GM12891 (cell line): Measurements from ENCODE around the gene TRIM69. TPM values are rescaled to one million over a fixed set of nuclear protein-coding genes. Genes with fewer than 3 reads are reported as not detected.
"Not testable (repeated sequence)": the region's sequence is repeated elsewhere in the genome, so short reads cannot be mapped to it uniquely, and the experiment has no call there.

Experiments
- DNase-seq: peaks from one replicate; pipeline ENCODE4 v3.0.0; 2011; ENCODE audit warnings: low spot score; ENCODE audit not compliant: insufficient read length
- FAIRE-seq: peaks from 2 replicates; lab custom pipeline; 2011; peaks lifted over from hg19 to GRCh38; lab: Jason Lieb, UNC
- PAX5 ChIP-seq: IDR thresholded peaks from 2 replicates; pipeline ENCODE4 v1.6.1; 2011; ENCODE audit warnings: low read length, moderate library complexity, mild to moderate bottlenecking; ENCODE audit not compliant: insufficient read depth, severe bottlenecking
- POLR2A ChIP-seq: IDR thresholded peaks from 2 replicates; pipeline ENCODE4 v1.6.1; 2011; ENCODE audit warnings: low read depth, low read length, control low read depth
- POLR2AphosphoS5 ChIP-seq: IDR thresholded peaks from 2 replicates; pipeline ENCODE4 v1.6.1; 2011; ENCODE audit warnings: low read depth, low read length, control low read depth
- POU2F2 ChIP-seq: IDR thresholded peaks from 2 replicates; pipeline ENCODE4 v1.6.1; 2011; ENCODE audit warnings: low read depth, mild to moderate bottlenecking, control low read depth, low read length, moderate library complexity
- SPI1 ChIP-seq: IDR thresholded peaks from 2 replicates; pipeline ENCODE4 v1.6.1; 2011; ENCODE audit warnings: low read depth, low read length, control low read depth
- TAF1 ChIP-seq: IDR thresholded peaks from 2 replicates; pipeline ENCODE4 v1.6.1; 2011; ENCODE audit warnings: low read depth, low read length, control low read depth
- polyA plus RNA-seq: library from polyadenylated mRNA; unstranded; fragments of >200 nt; gene quantifications from one replicate; pipeline ENCODE4 v1.2.1, GENCODE V29; 2012; ENCODE audit warnings: low read depth, missing spikeins, inconsistent platforms; ENCODE audit not compliant: missing spikeins

The TRIM69 gene, protein sequence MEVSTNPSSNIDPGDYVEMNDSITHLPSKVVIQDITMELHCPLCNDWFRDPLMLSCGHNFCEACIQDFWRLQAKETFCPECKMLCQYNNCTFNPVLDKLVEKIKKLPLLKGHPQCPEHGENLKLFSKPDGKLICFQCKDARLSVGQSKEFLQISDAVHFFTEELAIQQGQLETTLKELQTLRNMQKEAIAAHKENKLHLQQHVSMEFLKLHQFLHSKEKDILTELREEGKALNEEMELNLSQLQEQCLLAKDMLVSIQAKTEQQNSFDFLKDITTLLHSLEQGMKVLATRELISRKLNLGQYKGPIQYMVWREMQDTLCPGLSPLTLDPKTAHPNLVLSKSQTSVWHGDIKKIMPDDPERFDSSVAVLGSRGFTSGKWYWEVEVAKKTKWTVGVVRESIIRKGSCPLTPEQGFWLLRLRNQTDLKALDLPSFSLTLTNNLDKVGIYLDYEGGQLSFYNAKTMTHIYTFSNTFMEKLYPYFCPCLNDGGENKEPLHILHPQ
- polyA plus RNA-seq = 35.5 TPM

DNA sequence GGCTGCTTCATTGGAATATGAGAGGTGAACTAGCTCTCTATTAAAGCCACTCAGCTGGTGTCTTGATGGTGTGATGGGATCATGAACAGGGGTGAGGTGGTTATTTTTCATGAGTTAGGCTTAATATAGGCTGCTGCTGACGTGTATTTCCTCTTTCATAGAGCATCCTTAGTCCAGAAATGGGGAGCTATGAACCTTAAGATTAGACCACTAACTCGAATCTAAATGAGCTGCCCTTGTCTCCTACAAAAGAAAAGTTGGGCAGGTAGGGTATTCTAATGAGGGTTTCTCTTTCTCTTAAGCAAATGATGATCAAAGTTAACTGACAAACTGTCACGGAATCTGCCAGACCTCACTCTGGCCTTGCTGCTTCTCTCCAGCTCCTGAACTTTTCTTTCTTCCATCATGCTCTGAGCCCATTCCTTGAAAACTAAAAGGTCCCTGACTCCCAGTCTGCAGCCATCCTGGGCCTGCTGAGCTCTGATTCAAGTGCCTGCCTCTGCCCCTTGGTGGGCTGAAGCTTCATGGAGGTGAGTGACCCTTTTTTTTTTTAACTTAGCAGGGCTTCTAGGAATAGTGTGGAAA is at the start of gene TRIM69:
TSS of gene TRIM69 (plus strand) at position 348 of the 585 bp plus-strand sequence. CDS start at position 525, 177 bp downstream.
- TF ChIP-seq POLR2AphosphoS5 (no peak), SPI1 (no peak), PAX5 (no peak), POU2F2 (no peak), TAF1 (no peak), POLR2A (no peak)
- FAIRE-seq = peak; percentile 89
- DNase-seq = no peak

DNA sequence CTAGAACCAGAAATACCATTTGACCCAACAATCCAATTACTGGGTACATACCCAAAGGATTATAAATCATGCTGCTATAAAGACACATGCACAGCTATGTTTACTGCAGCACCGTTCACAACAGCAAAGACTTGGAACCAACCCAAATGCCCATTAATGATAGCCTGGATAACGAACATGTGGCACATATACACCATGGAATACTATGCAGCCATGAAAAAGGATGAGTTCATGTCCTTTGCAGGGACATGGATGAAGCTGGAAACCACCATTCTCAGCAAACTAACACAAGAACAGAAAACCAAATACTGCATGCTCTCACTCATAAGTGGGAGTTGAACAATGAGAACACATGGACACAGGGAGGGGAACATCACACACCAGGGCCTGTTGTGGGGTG is 47.0 kb upstream of the TRIM69 start:
- FAIRE-seq, DNase-seq: not testable (repeated sequence)

DNA sequence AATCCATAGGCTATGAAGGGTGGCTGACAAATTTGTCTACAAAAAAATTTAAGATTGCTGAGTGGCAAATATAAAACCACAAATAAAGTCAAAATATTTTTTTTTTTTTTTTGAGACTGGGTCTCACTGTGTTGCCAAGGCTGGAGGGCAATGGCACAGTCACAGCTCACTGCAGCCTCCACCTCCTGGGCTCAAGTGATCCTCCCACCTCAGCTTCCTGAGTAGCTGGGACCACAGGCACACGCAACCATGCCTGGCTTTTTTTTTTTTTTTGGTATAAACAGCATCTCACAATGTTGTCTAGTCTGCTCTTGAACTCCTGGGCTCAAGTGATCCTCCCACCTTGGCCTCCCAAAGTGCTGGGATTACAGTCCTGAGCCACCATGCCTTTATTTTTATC is 46.1 kb upstream of the TRIM69 start:
- not testable (repeated sequence) for DNase-seq, FAIRE-seq

DNA sequence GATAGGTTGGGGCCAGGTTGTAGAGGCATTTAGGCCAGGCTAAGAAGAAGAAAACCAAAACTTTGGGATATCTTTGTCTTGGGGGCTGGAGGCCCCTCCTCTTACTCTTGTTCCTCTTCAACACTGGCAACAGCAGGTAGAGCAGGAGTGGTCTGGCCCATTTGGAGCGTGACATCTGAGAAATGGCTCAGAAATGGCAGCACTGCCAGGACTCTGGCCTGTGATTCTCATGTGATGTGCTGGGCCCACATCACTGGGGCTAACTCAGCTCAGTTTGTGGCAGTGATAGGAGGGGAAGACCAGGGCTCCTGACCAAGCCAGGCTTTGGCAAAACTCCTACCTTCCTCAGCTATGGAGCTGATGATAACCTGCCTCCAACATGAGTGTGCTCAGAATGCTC is 43.7 kb upstream of the TRIM69 start:
- DNase-seq (no peak), FAIRE-seq (no peak)
- TF ChIP-seq POLR2AphosphoS5 (no peak), POLR2A (no peak)

DNA sequence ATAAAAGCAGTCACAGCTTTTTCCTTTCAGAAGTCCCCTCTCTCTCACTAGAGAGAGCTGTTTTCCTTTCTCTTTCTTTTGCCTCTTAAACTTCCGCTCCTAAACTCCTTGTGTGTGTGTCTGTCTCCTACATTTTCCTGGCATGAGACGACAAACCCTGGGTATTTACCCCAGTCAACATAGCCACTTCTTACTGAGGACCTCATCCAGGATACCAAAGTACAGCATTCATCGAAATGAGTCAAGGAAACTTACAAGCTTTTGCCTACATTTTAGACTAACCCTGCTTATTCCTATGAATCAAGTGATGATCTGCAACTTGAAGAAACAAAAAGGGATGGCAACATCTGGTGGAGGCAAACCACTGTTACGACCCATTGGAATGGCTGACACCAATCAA is 41.9 kb upstream of the TRIM69 start:
- TF ChIP-seq TAF1 = no peak
- TF ChIP-seq POU2F2 = no peak
- no peak for TF ChIP-seq SPI1
- no peak for TF ChIP-seq POLR2AphosphoS5
- TF ChIP-seq POLR2A = no peak
- TF ChIP-seq PAX5 = no peak
- FAIRE-seq (no peak), DNase-seq (no peak)

DNA sequence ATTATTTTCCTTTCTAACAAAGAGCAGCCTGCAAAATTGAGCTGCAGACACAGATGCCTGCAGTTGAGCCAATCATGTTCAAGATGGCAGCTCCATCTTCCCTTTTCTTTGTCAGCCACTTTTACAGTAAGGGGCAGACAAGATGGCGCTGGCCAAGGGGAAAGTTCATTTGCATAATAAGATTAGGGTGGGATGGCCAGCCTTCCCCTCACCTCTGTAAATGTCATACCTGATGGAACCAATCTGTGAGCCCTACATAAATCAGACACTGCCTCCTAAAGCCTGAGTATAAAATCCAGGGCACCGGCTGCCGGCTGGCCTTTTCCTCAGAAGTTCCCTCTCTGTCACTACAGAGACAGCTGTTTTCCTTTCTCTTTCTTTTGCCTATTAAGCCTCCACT is 41.0 kb upstream of the TRIM69 start:
- no peak for TF ChIP-seq POU2F2
- no peak for TF ChIP-seq POLR2AphosphoS5
- no peak for TF ChIP-seq TAF1
- no peak for TF ChIP-seq POLR2A
- TF ChIP-seq PAX5 = no peak
- no peak for TF ChIP-seq SPI1
- DNase-seq = no peak
- FAIRE-seq = no peak

DNA sequence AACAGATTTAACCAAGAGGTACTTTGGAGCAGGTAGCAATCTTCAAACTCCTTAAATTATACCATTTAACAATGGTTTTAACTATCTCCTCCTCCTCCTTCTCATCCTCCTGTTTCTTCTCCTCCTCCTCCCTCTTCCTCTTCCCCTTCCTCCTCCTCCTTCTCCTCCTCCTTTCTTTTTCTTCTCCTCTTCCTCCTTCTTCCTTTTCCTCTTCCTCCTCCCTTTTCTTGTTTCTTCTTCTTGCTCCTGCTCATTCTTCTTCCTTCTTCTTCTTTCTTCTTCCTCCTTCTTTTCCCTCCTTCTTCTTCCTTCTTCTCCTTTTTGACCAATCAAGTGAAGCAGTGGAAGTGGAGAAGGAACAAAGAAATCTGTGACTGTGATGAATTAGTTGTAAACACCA is 39.3 kb upstream of the TRIM69 start:
- TF ChIP-seq TAF1 (no peak), PAX5 (no peak), SPI1 (no peak), POLR2A (no peak), POLR2AphosphoS5 (no peak), POU2F2 (no peak)
- no peak for DNase-seq
- FAIRE-seq = no peak

DNA sequence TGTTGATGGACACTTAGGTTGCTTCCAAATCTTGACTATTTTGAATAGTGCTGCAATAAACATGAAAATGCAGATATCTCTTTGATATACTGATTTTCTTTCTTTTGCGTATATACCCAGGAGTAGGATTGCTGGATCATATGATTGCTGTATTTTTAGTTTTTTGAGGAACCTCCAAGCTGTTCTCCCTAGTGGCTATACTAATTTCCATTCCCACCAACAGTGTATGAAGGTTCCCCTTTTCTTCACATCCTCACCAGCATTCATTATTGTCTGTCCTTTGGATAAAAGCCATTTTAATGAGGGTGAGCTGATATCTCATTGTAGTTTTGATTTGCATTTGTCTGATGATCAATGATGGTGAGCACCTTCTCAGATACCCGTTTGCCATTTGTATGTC is 37.7 kb upstream of the TRIM69 start:
- FAIRE-seq = peak; percentile 9

DNA sequence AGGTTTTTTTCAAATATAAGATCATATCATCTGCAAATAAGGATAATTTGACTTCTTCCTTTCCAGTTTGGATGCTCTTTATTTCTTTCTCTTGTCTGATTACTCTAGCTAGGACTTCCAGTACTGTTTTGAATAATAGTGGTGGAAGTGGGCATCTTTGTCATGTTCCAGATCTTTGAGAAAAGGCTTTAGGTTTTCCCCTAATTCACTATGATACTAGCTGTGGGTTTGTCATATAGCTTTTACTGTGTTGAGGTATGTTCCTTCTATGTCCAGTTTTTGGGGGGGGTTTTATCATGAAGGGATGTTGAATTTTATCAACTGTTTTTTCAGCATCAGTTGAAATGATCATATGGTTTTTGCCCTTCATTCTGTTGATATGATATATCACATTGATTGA is 35.7 kb upstream of the TRIM69 start:
- DNase-seq, FAIRE-seq: not testable (repeated sequence)

More for the DNA sequence above, 37.7 kb upstream of the TRIM69 start:
- DNase-seq = no peak
- TF ChIP-seq POLR2A (no peak), TAF1 (no peak), PAX5 (no peak), POLR2AphosphoS5 (no peak), POU2F2 (no peak), SPI1 (no peak)

DNA sequence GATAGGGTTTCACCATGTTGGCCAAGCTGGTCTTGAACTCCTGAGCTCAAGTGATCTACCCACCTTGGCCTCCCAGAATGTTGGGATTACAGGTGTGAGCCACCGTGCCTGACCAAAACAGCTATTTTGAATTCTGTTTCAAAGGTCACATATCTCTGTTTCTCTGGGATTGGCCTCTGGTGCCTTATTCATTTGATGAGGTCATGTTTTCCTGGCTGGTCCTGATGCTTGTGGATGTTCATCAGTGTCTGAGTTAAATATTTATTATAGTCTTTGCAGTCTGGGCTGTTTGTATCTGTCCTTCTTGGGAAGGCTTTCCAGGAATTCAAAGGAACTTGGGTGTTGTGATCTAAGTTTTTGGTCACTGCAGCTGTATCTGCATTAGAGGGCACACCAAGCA is 30.3 kb upstream of the TRIM69 start:
- FAIRE-seq (no peak), DNase-seq (no peak)
- no peak for TF ChIP-seq TAF1
- no peak for TF ChIP-seq POLR2A
- no peak for TF ChIP-seq PAX5
- TF ChIP-seq SPI1 = no peak
- no peak for TF ChIP-seq POLR2AphosphoS5
- TF ChIP-seq POU2F2 = no peak

DNA sequence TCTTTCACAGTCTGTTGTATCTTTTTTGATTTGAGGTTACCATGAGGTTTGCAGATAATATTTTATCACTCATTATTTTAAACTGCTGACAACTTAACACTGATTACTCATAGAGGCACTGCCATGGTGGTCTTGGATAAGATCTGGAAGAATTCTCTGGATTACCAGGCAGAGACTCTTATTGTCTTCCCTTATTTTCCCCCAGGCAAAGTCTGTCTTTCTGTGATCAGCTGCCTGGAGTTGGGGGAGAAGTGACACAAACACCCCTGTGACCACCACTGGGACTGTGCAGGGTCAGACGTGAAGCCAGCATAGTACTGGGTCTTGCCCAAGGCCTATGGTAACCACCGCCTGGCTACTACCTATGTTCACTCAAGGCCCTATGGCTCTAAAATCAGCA is 29.9 kb upstream of the TRIM69 start:
- FAIRE-seq (no peak), DNase-seq (no peak)
- TF ChIP-seq POLR2A (no peak), TAF1 (no peak), POLR2AphosphoS5 (no peak), POU2F2 (no peak), PAX5 (no peak), SPI1 (no peak)
